ENCODE data around the gene PTEN.

Gene PTEN

GRCh38 chr10:87817609-87818504, 45.6 kb upstream of the PTEN start, which contains the start of gene ATAD1:
Gene ATAD1, minus strand, starts transcription at chr10:87818226. Its CDS starts 3,627 bp downstream, at chr10:87814599.
- Histone ChIP-seq H3K36me3 (ENCODE audit: control insufficient read depth in 2 of 2, insufficient read depth in 1 of 2, low read length in 2 of 2) (peaks cover 13 to 16% of the 10 kb centered on the region in 2 experiments; a peak in 2 of 3 replicates), H3K9me3 (ENCODE audit: control insufficient read depth, insufficient read depth, low read depth, low read length) (no peaks in the 10 kb centered on the region), H3K4me3 (ENCODE audit: low read depth, low read length) (peak within 1 kb of the TSS; percentile 76), H3K27ac (ENCODE audit: extremely low read depth, low read depth, low read length) (peak within 1 kb of the TSS; percentile 99), H3K4me1 (ENCODE audit: control insufficient read depth, insufficient read depth, low read length) (peaks cover 13% of the 10 kb centered on the region; the same call in 1 of the 2 replicates)
- ChIA-PET CTCF (interaction anchor here (0.6 to 1.3 kb wide), 3 partner anchors 10 to 1444 kb away, joined by 3 read pairs; no protein-coding TSS in a partner anchor), POLR2A (interaction anchor here (1.0 to 2.9 kb wide), 10 partner anchors 10 to 314 kb away, joined by 3 to 30 read pairs (median 5); partner anchors contain the start of genes KLLN, MINPP1 and PTEN)
- TF ChIP-seq ZNF580 (tag by site-specific recombination; IDR thresholded peaks at IDR 0.05) (peak; percentile 90), GLI2 (tag by site-specific recombination; IDR thresholded peaks at IDR 0.05; ENCODE audit: borderline replicate concordance, low read depth) (no peak), MYNN (tag by site-specific recombination; IDR thresholded peaks at IDR 0.05; ENCODE audit: borderline replicate concordance) (no peak), IKZF3 (tag by site-specific recombination; IDR thresholded peaks at IDR 0.05) (peak; percentile 64; the same call in 1 of the 2 replicates), ZNF302 (tag by site-specific recombination; IDR thresholded peaks at IDR 0.05; ENCODE audit: low read depth) (no peak), ZNF133 (tag by site-specific recombination; IDR thresholded peaks at IDR 0.05) (no peak), ZNF768 (tag by site-specific recombination; IDR thresholded peaks at IDR 0.05) (peak; percentile 64; the same call in 1 of the 2 replicates), ZEB2 (tag by site-specific recombination; IDR thresholded peaks at IDR 0.05) (peak; percentile 16), ZNF350 (tag by site-specific recombination; IDR thresholded peaks at IDR 0.05) (no peak), ZNF214 (tag by site-specific recombination; IDR thresholded peaks at IDR 0.05; ENCODE audit: borderline replicate concordance) (no peak), PBX3 (CRISPR knock-in tag; IDR thresholded peaks at IDR 0.05) (peak; percentile 10; the same call in 1 of the 2 replicates), KLF10 (tag by site-specific recombination; IDR thresholded peaks at IDR 0.05) (peak; percentile 42; the same call in 1 of the 2 replicates), ZNF274 (IDR thresholded peaks at IDR 0.05; ENCODE audit: low read length) (no peak), ZNF274 (tag by site-specific recombination; IDR thresholded peaks at IDR 0.05; ENCODE audit: borderline replicate concordance) (no peak), ZBTB26 (tag by site-specific recombination; optimal IDR thresholded peaks at IDR 0.05) (peak; percentile 81), FEZF1 (tag by site-specific recombination; IDR thresholded peaks at IDR 0.05) (0 out of 2 replicates have a peak, but pooled peaks have one; percentile 13), ZIC2 (tag by site-specific recombination; IDR thresholded peaks at IDR 0.05) (peak; percentile 88), ZFP37 (tag by site-specific recombination; IDR thresholded peaks at IDR 0.05) (no peak; the same call in 1 of the 2 replicates), BCL11B (tag by site-specific recombination; IDR thresholded peaks at IDR 0.05; ENCODE audit: low read depth) (0 out of 2 replicates have a peak, but pooled peaks have one; percentile 71), HIC1 (tag by site-specific recombination; IDR thresholded peaks at IDR 0.05) (peak; percentile 78; the same call in 1 of the 2 replicates), ZNF335 (tag by site-specific recombination; conservative IDR thresholded peaks at IDR 0.05) (peak; percentile 91), ZNF521 (tag by site-specific recombination; IDR thresholded peaks at IDR 0.05) (no peak), ZNF510 (tag by site-specific recombination; IDR thresholded peaks at IDR 0.05; ENCODE audit: insufficient replicate concordance) (no peak), EGR2 (tag by site-specific recombination; IDR thresholded peaks at IDR 0.05; ENCODE audit: low read depth) (peak; percentile 38; the same call in 1 of the 2 replicates), YY1 (tag by site-specific recombination; IDR thresholded peaks at IDR 0.05) (peak; percentile 56; the same call in 1 of the 2 replicates), ZSCAN23 (tag by site-specific recombination; IDR thresholded peaks at IDR 0.05) (no peak)
- TF ChIP-seq, protein P1, sequence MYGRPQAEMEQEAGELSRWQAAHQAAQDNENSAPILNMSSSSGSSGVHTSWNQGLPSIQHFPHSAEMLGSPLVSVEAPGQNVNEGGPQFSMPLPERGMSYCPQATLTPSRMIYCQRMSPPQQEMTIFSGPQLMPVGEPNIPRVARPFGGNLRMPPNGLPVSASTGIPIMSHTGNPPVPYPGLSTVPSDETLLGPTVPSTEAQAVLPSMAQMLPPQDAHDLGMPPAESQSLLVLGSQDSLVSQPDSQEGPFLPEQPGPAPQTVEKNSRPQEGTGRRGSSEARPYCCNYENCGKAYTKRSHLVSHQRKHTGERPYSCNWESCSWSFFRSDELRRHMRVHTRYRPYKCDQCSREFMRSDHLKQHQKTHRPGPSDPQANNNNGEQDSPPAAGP (tag by site-specific recombination; IDR thresholded peaks at IDR 0.05) = peak; percentile 31; the same call in 1 of the 2 replicates
- TF ChIP-seq, protein P2, sequence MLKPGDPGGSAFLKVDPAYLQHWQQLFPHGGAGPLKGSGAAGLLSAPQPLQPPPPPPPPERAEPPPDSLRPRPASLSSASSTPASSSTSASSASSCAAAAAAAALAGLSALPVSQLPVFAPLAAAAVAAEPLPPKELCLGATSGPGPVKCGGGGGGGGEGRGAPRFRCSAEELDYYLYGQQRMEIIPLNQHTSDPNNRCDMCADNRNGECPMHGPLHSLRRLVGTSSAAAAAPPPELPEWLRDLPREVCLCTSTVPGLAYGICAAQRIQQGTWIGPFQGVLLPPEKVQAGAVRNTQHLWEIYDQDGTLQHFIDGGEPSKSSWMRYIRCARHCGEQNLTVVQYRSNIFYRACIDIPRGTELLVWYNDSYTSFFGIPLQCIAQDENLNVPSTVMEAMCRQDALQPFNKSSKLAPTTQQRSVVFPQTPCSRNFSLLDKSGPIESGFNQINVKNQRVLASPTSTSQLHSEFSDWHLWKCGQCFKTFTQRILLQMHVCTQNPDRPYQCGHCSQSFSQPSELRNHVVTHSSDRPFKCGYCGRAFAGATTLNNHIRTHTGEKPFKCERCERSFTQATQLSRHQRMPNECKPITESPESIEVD (tag by site-specific recombination; IDR thresholded peaks at IDR 0.05) = no peak

Measured in HEK293 (cell line).